GM18498 (cell line): ENCODE data around the gene HLA-B.
A peak's percentile ranks its signal among the peaks of the same experiment; 100 is the strongest.

Experiments used
- ATAC-seq: cut with Tn5 transposase; IDR thresholded peaks from one replicate; pipeline ENCODE4 v1.9.1; 2021; ENCODE audit warnings: mild to moderate bottlenecking, moderate library complexity; ENCODE audit not compliant: unreplicated experiment

The HLA-B gene

DNA sequence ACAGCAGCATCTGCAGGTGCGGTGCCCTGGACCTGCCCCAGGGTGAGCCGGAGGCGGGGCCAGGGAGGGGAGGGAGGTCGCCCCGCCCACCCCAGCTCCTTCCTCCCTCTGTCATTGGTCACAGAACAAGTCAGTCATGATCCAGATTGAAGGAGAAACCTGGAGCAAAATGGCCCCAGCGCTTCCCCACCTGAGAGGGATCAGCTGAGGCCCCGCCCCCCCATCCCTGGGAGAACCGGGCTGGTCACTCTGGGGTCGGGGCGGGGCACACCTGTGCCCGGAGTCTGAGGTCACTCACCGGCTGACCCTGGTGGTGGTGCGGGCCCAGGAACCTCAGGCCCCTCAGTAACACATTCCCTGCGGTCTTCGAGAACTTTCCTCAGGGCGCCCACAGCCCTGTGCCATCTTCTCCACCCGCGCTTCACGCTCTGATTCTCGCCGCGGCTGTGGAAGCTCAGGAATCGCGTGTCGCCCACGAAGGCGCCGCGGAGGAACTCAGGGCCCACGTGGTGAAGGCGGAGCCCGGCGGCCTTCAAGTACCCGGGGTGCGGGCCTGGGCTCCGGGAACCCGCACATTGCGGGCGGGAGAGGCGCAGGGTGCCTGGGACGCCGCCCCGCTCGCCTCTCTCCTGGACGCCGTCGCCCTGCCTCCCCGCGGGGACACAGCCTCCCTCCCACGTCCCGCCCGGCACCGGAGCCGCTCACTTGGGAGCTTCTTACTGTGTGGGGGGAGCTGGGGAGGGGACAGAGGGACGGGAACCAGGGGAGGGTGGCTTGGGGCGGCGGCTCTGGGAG is 48.7 kb downstream of the HLA-B start:
- ATAC-seq, result peak; percentile 47

DNA sequence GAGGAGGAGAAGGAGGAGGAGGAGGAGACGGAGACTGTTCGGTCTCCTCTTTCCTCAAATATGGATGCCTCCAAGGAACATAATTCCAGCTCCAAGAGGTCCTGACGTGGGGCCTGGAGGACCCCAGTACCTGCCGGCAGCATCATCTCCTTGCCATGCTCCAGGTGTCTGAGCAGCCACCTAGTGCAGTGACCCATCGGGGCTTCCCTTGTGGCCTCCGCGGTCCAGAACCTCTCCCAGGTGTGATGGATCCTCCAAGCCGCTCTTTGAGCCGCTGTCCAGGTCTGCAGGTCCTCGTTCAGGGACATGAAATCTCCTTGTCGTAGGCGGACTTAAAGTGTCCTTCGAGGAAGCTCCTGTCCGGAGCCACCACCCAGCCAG is 49.3 kb downstream of the HLA-B start:
- no peak for ATAC-seq

DNA sequence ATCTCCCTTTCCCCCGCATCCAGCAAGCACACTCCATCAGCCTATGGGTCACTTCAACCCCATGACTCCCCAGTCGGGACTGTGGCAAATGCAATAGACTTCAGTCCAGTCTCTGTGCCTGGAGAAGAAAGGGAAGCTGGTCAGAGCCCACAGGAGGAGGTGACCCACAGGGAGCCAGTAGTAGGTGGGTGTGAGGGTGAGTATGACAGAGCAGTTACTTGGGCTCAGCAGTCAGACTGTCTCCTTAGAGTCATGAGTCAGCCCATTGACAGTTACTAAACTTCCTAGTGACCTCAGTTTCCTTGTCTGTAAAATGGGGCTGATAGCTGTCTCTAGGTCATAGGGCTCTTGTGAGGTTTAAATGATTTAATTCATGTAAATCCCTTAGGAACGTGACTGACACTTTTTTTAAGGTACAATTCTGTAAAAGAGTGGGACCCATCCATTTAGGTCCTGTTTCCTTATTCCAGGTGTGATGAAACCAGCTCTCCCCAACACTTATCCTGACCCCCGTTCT is 51.2 kb downstream of the HLA-B start:
- no peak for ATAC-seq

DNA sequence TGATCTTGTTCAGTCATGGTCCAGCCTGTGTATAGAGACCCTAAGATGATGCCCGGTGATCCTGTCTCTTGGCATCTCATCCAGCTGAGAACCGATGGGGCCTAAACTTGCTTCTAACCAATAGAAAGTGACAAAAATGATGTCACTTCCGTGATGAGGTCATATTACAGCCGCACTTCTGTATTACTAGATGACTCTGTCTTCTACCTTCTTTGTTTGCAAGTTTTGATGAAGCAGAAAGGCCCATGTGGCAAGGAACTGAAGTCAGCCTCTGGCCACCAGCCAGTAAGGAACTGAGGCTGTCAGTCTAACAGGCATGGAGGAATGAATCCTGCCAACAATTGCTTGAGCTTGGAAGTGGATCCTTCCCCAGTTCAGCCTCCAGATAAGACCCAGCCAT is 52.3 kb downstream of the HLA-B start:
- no peak for ATAC-seq
